Smooth muscle cell (in vitro differentiated cells): ENCODE data around the gene LSM4. TPM values are rescaled to one million over a fixed set of nuclear protein-coding genes. Genes with fewer than 3 reads are reported as not detected.

ENCODE experiments used
- DNase-seq: peaks from one replicate; lab custom pipeline; 2025; ENCODE audit not compliant: unreplicated experiment; lab: John Stamatoyannopoulos, UW
- H2AFZ ChIP-seq: fragments of 200-600 bp; sonication (generic); 2 replicates; pipeline ENCODE4 v1.6.0; 2016; ENCODE audit warnings: antibody characterized with exemption, low read depth, mild to moderate bottlenecking
- H3F3A ChIP-seq: fragments of 200-600 bp; sonication (generic); 2 replicates; pipeline ENCODE4 v1.6.0; 2017; ENCODE audit warnings: antibody characterized with exemption, low read depth
- H3K27ac ChIP-seq: fragments of 200-600 bp; sonication (generic); 2 replicates; pipeline ENCODE4 v1.5.1; 2016; ENCODE audit warnings: low read depth, mild to moderate bottlenecking
- H3K27me3 ChIP-seq: fragments of 200-600 bp; sonication (generic); 2 replicates; pipeline ENCODE4 v1.6.1; 2016; ENCODE audit warnings: low read depth, mild to moderate bottlenecking
- H3K36me3 ChIP-seq: fragments of 200-600 bp; sonication (generic); 2 replicates; pipeline ENCODE4 v1.5.1; 2016; ENCODE audit warnings: low read depth
- H3K4me1 ChIP-seq: fragments of 200-600 bp; sonication (generic); 2 replicates; pipeline ENCODE4 v1.5.1; 2016; ENCODE audit warnings: low read depth
- H3K4me2 ChIP-seq: fragments of 200-600 bp; sonication (generic); 2 replicates; pipeline ENCODE4 v1.6.0; 2016; ENCODE audit warnings: mild to moderate bottlenecking
- H3K4me3 ChIP-seq: fragments of 200-600 bp; sonication (generic); 2 replicates; pipeline ENCODE4 v1.5.1; 2016; ENCODE audit warnings: mild to moderate bottlenecking
- H3K79me2 ChIP-seq: fragments of 200-600 bp; sonication (generic); 2 replicates; pipeline ENCODE4 v1.6.0; 2016; ENCODE audit warnings: low read depth, mild to moderate bottlenecking
- H3K9ac ChIP-seq: fragments of 200-600 bp; sonication (generic); 2 replicates; pipeline ENCODE4 v1.6.0; 2016; ENCODE audit warnings: low read depth
- H3K9me3 ChIP-seq: fragments of 200-600 bp; sonication (generic); replicated peaks from 2 replicates; pipeline ENCODE4 v1.5.1; 2016; ENCODE audit warnings: low read depth
- H4K20me1 ChIP-seq: fragments of 200-600 bp; sonication (generic); 2 replicates; pipeline ENCODE4 v1.6.0; 2016; ENCODE audit warnings: low read depth
- CTCF ChIP-seq: fragments of 200-600 bp; sonication (generic); IDR thresholded peaks from 2 replicates; pipeline ENCODE4 v1.5.1; 2017; ENCODE audit warnings: borderline replicate concordance, mild to moderate bottlenecking, antibody characterized with exemption; ENCODE audit not compliant: insufficient read depth, poor library complexity, severe bottlenecking
- WGBS: methylation state at CpG from one replicate; pipeline ENCODE4 v1.1.7; 2016; ENCODE audit warnings: low lambda C conversion rate; 5-methylcytosine and 5-hydroxymethylcytosine counted together
- polyA plus RNA-seq: library from polyadenylated mRNA; unstranded; fragments of >200 nt; fragmentation: Nextera tagmentation; extraction: Ambion mirVana; gene quantifications from 2 replicates; pipeline ENCODE4 v1.2.1, GENCODE V29; 2016
- total RNA-seq: library from RNA; depleted of rRNA; stranded (reverse); fragments of >200 nt; gene quantifications from 2 replicates; pipeline ENCODE4 v1.2.3, GENCODE V29; 2014

LSM4 gene
- 116 and 121 TPM in 2 replicates for total RNA-seq
- polyA plus RNA-seq = 156 and 177 TPM in 2 replicates

GRCh38 chr19:18322759-18323460, at the start of gene LSM4:
Gene LSM4, minus strand, starts transcription at chr19:18323076. Its CDS starts 56 bp downstream, at chr19:18323020.
- DNase-seq = peak; percentile 91
- WGBS = under 1% methylated on average over 68 of the region's 75 CpGs
- no peaks in the 10 kb centered on the region for H4K20me1 ChIP-seq
- peak within 1 kb of the TSS; percentile 97 for H3K4me2 ChIP-seq
- peaks cover 22% of the 10 kb centered on the region for H3K4me1 ChIP-seq
- peak within 1 kb of the TSS; percentile 63 for H3K4me3 ChIP-seq
- H3F3A ChIP-seq = peaks cover 24% of the 10 kb centered on the region
- H3K9ac ChIP-seq = peak within 1 kb of the TSS; percentile 77
- H3K36me3 ChIP-seq = no peaks in the 10 kb centered on the region
- peak within 1 kb of the TSS; percentile 90 for H2AFZ ChIP-seq
- TF ChIP-seq CTCF = peak; percentile 6
- peak within 1 kb of the TSS; percentile 85 for H3K27ac ChIP-seq
- peaks cover 30% of the 10 kb centered on the region for H3K79me2 ChIP-seq
- no peaks in the 10 kb centered on the region for H3K27me3 ChIP-seq
- no peaks in the 10 kb centered on the region for H3K9me3 ChIP-seq

GRCh38 chr19:18368504-18369222, 45.8 kb upstream of the LSM4 start:
- WGBS = 86% methylated on average over 15 of the region's 15 CpGs
- Histone ChIP-seq H3K4me1 (peaks cover 12% of the 10 kb centered on the region), H3K9me3 (no peaks in the 10 kb centered on the region), H3K27me3 (no peaks in the 10 kb centered on the region), H4K20me1 (no peaks in the 10 kb centered on the region), H3F3A (no peaks in the 10 kb centered on the region), H2AFZ (no peak overlapping the region), H3K79me2 (no peaks in the 10 kb centered on the region), H3K4me2 (no peak overlapping the region), H3K4me3 (no peak overlapping the region), H3K27ac (no peak overlapping the region), H3K36me3 (no peaks in the 10 kb centered on the region), H3K9ac (no peak overlapping the region)
- DNase-seq = no peak
- no peak for TF ChIP-seq CTCF

DNA sequence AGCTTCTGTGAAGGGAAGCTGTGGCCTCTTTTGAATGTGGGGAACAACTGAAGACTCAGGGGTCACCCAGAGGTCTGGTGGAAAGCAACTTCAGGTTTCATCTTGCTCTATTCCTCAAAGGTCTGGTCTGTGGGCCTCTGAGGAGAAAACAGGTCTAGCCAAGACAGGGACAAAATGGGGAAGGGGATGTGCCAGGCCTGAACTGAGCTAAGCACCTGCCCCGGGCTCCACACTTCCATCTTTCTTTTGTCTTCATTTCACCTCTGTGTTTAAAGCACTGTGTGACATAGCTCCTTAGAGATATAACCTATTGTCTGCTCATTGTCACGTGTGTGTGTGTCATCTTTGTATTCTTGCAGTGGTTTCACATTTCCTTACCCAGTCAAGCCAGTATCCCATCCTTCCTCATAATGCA, 43.2 kb upstream of the LSM4 start:
- H3K79me2 ChIP-seq = no peaks in the 10 kb centered on the region
- TF ChIP-seq CTCF = no peak
- peak overlapping the region; percentile 94 for H3K27ac ChIP-seq
- H3K4me2 ChIP-seq = no peak overlapping the region
- H3K27me3 ChIP-seq = no peaks in the 10 kb centered on the region
- 79% methylated on average over 2 of the region's 2 CpGs for WGBS
- peak overlapping the region; percentile 83 for H3K9ac ChIP-seq
- H3K4me1 ChIP-seq = peaks cover 12% of the 10 kb centered on the region
- H2AFZ ChIP-seq = no peak overlapping the region
- no peaks in the 10 kb centered on the region for H3K36me3 ChIP-seq
- no peaks in the 10 kb centered on the region for H4K20me1 ChIP-seq
- no peaks in the 10 kb centered on the region for H3K9me3 ChIP-seq
- H3K4me3 ChIP-seq = no peak overlapping the region
- peaks cover 9% of the 10 kb centered on the region for H3F3A ChIP-seq
- no peak for DNase-seq
